ENCODE measurements around the gene MBP. TPM values are rescaled to one million over a fixed set of nuclear protein-coding genes. Genes with fewer than 3 reads are reported as not detected.

The MBP gene
- total RNA-seq, 1 donor from 2014 or later: 2.0 TPM

- Mint-ChIP-seq H3K9me3 (no peaks in the 10 kb centered on the region), H3K36me3 (ENCODE audit: low read depth) (no peaks in the 10 kb centered on the region), H3K27me3 (ENCODE audit: low read depth) (peaks cover 34% of the 10 kb centered on the region), H3K4me1 (peaks cover 38% of the 10 kb centered on the region), H3K27ac (ENCODE audit: unreplicated experiment) (no peak overlapping the region), H3K4me3 (no peak overlapping the region)
- DNase-seq (ENCODE audit: low read depth, low spot score): no peak
- TF ChIP-seq CTCF (conservative IDR thresholded peaks at IDR 0.05): no peak
Observed at GRCh38 chr18:77086034-77086433, 46.5 kb downstream of the MBP start.

GRCh38 chr18:77084688-77085035 is 47.9 kb downstream of the MBP start:
- H3K27ac Mint-ChIP-seq (ENCODE audit: unreplicated experiment): peak overlapping the region; percentile 3
- H3K4me1 Mint-ChIP-seq: peaks cover 38% of the 10 kb centered on the region
- peaks cover 28% of the 10 kb centered on the region for H3K27me3 Mint-ChIP-seq (ENCODE audit: low read depth)
- no peaks in the 10 kb centered on the region for H3K36me3 Mint-ChIP-seq (ENCODE audit: low read depth)
- no peaks in the 10 kb centered on the region for H3K9me3 Mint-ChIP-seq
- TF ChIP-seq CTCF (conservative IDR thresholded peaks at IDR 0.05): no peak
- peak overlapping the region; percentile 66 for H3K4me3 Mint-ChIP-seq
- DNase-seq (ENCODE audit: low read depth, low spot score): no peak

GRCh38 chr18:77082316-77082955 is 50.1 kb downstream of the MBP start:
- no peaks in the 10 kb centered on the region for H3K36me3 Mint-ChIP-seq (ENCODE audit: low read depth)
- no peak for DNase-seq (ENCODE audit: low read depth, low spot score)
- H3K4me1 Mint-ChIP-seq: peaks cover 37% of the 10 kb centered on the region
- H3K27me3 Mint-ChIP-seq (ENCODE audit: low read depth): peaks cover 24% of the 10 kb centered on the region
- no peaks in the 10 kb centered on the region for H3K9me3 Mint-ChIP-seq
- H3K4me3 Mint-ChIP-seq: no peak overlapping the region
- TF ChIP-seq CTCF (conservative IDR thresholded peaks at IDR 0.05): no peak
- H3K27ac Mint-ChIP-seq (ENCODE audit: unreplicated experiment): no peak overlapping the region

GRCh38 chr18:77081390-77081778 is 51.2 kb downstream of the MBP start:
- Mint-ChIP-seq H3K4me3 (no peak overlapping the region), H3K27ac (ENCODE audit: unreplicated experiment) (no peak overlapping the region), H3K9me3 (no peaks in the 10 kb centered on the region), H3K36me3 (ENCODE audit: low read depth) (no peaks in the 10 kb centered on the region), H3K4me1 (peaks cover 27% of the 10 kb centered on the region), H3K27me3 (ENCODE audit: low read depth) (peaks cover 14% of the 10 kb centered on the region)
- TF ChIP-seq CTCF (conservative IDR thresholded peaks at IDR 0.05): no peak
- DNase-seq (ENCODE audit: low read depth, low spot score): no peak

- Mint-ChIP-seq H3K36me3 (ENCODE audit: low read depth) (no peaks in the 10 kb centered on the region), H3K4me3 (no peak overlapping the region), H3K9me3 (no peaks in the 10 kb centered on the region), H3K27ac (ENCODE audit: unreplicated experiment) (no peak overlapping the region), H3K4me1 (peaks cover 17% of the 10 kb centered on the region), H3K27me3 (ENCODE audit: low read depth) (peaks cover 7% of the 10 kb centered on the region)
- no peak for DNase-seq (ENCODE audit: low read depth, low spot score)
- no peak for TF ChIP-seq CTCF (conservative IDR thresholded peaks at IDR 0.05)
Observed at GRCh38 chr18:77079954-77080682, 52.5 kb downstream of the MBP start.
